ENCODE measurements around the gene KCTD15.
"Not testable (repeated sequence)": the region's sequence is repeated elsewhere in the genome, so short reads cannot be mapped to it uniquely, and the experiment has no call there.

The KCTD15 gene

GRCh38 chr19:33814181-33815165, 17.8 kb downstream of the KCTD15 start:
- DNase-seq (ENCODE audit: low spot score) = no peak

- DNase-seq (ENCODE audit: low spot score) = no peak
These were observed 19.0 kb downstream of the KCTD15 start for GRCh38 chr19:33815380-33816340.

- no peak for DNase-seq (ENCODE audit: low spot score)
These were observed 21.7 kb downstream of the KCTD15 start for GRCh38 chr19:33818411-33818810.

- DNase-seq (ENCODE audit: low spot score) = not testable (repeated sequence)
These were observed 22.4 kb downstream of the KCTD15 start for GRCh38 chr19:33819078-33819477.

GRCh38 chr19:33819506-33819879, 22.8 kb downstream of the KCTD15 start:
- DNase-seq (ENCODE audit: low spot score) = no peak

GRCh38 chr19:33819880-33820781, 23.5 kb downstream of the KCTD15 start:
- DNase-seq (ENCODE audit: low spot score) = peak; percentile 75

GRCh38 chr19:33821871-33822270, 25.2 kb downstream of the KCTD15 start:
- DNase-seq (ENCODE audit: low spot score) = no peak

- no peak for DNase-seq (ENCODE audit: low spot score)
These were observed 26.7 kb downstream of the KCTD15 start for GRCh38 chr19:33823341-33823740.

- DNase-seq (ENCODE audit: low spot score) = no peak
These were observed 28.9 kb downstream of the KCTD15 start for GRCh38 chr19:33825556-33825955.

- DNase-seq (ENCODE audit: low spot score) = no peak
These were observed 29.9 kb downstream of the KCTD15 start for GRCh38 chr19:33826521-33826920.

GRCh38 chr19:33828266-33829075, 31.8 kb downstream of the KCTD15 start:
- DNase-seq (ENCODE audit: low spot score) = no peak

- DNase-seq (ENCODE audit: low spot score) = no peak
These were observed 33.6 kb downstream of the KCTD15 start for GRCh38 chr19:33830264-33830663.

- no peak for DNase-seq (ENCODE audit: low spot score)
These were observed 35.2 kb downstream of the KCTD15 start for GRCh38 chr19:33831825-33832224.

- no peak for DNase-seq (ENCODE audit: low spot score)
These were observed 36.0 kb downstream of the KCTD15 start for GRCh38 chr19:33832633-33833032.

- DNase-seq (ENCODE audit: low spot score) = no peak
These were observed 43.7 kb downstream of the KCTD15 start for GRCh38 chr19:33840382-33840781.

GRCh38 chr19:33840783-33841182, 44.1 kb downstream of the KCTD15 start:
- no peak for DNase-seq (ENCODE audit: low spot score)

GRCh38 chr19:33841685-33842084, 45.0 kb downstream of the KCTD15 start:
- DNase-seq (ENCODE audit: low spot score) = no peak

GRCh38 chr19:33844478-33844877, 47.8 kb downstream of the KCTD15 start:
- DNase-seq (ENCODE audit: low spot score) = no peak

- no peak for DNase-seq (ENCODE audit: low spot score)
These were observed 48.8 kb downstream of the KCTD15 start for GRCh38 chr19:33845498-33845897.

- DNase-seq (ENCODE audit: low spot score) = no peak
These were observed 53.0 kb downstream of the KCTD15 start for GRCh38 chr19:33849551-33850147.

All from activated CD4-positive, alpha-beta T cell treated with anti-CD3 and anti-CD28 coated beads, Interleukin-2, Interleukin-4, amounts not matched to agents 100 ng/mL and 50 ng/mL, durations not matched to agents 16 hours and 8 hours (primary cell).